HL-60 (cell line): ENCODE results near the gene NFAM1.

ENCODE experiments used
- DNase-seq, 2 experiments: peaks; one replicate each; pipeline ENCODE4 v3.0.0-alpha.2; 2010 to 2020; ENCODE audit warnings: low read depth in 1 of 2, low spot score in 1 of 2
- H3K27ac ChIP-seq: fragments of 250-450 bp; sonication (Bioruptor Pico); replicated peaks from 2 replicates; pipeline ENCODE4 v1.5.1; 2020; ENCODE audit warnings: mild to moderate bottlenecking, moderate library complexity
- H3K27me3 ChIP-seq: fragments of 250-450 bp; sonication (Bioruptor Pico); 2 replicates; pipeline ENCODE4 v1.5.1; 2021; ENCODE audit warnings: mild to moderate bottlenecking, moderate library complexity; ENCODE audit not compliant: insufficient read depth, poor library complexity, severe bottlenecking
- H3K4me3 ChIP-seq: replicated peaks from 2 replicates; pipeline ENCODE4 v1.5.1; 2011; ENCODE audit warnings: mild to moderate bottlenecking, control low read depth, low read length; ENCODE audit not compliant: insufficient read depth
- CTCF ChIP-seq: IDR thresholded peaks from one replicate; pipeline ENCODE4 v1.5.1; 2011; ENCODE audit warnings: low read length, control low read depth, inconsistent platforms; ENCODE audit not compliant: insufficient read depth
- GABPA ChIP-seq: IDR thresholded peaks from 2 replicates; pipeline ENCODE4 v1.6.1; 2012; ENCODE audit warnings: low read depth
- POLR2AphosphoS5 ChIP-seq: IDR thresholded peaks from 2 replicates; pipeline ENCODE4 v1.6.1; 2012; ENCODE audit warnings: low read depth
- REST ChIP-seq: IDR thresholded peaks from 2 replicates; pipeline ENCODE4 v1.6.1; 2012; ENCODE audit warnings: low read depth; ENCODE audit not compliant: insufficient replicate concordance
- SPI1 ChIP-seq: IDR thresholded peaks from 2 replicates; pipeline ENCODE4 v1.6.1; 2012; ENCODE audit warnings: low read depth, mild to moderate bottlenecking, borderline replicate concordance

Gene NFAM1

DNA sequence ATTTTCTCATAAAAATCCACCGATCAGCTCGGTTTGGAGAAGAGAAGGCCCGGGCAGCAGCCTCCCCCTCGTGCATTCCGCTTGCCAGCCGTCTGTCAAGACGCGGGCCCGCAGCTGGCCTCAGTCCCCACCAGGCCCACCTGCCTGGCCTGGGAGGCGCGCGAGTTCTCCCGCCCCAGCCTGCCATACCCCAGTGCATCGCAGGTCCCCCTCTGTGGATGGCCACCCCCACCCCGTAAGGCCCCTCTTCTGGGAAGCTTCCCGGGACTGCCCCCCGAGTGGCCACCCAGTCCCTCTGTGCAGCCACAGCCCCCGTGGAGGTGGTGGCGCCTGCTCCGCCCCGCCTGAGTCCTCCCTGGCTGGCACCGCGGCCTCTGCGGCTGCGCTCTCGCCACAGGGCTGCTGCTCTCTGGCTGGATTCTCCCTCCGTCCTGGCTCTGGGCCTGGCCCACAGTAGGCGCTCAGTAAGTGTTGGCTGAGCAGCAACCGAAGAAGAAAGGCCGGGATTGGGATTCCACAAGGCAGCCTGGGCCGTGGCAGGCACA, 87.8 kb downstream of the NFAM1 start:
- Histone ChIP-seq H3K27me3 (peaks cover 36% of the 10 kb centered on the region), H3K27ac (no peak overlapping the region), H3K4me3 (no peak overlapping the region)
- no peak for DNase-seq
- no peak for TF ChIP-seq GABPA
- TF ChIP-seq CTCF: no peak
- no peak for TF ChIP-seq POLR2AphosphoS5
- TF ChIP-seq SPI1: no peak
- TF ChIP-seq REST: no peak

GRCh38 chr22:42343531-42344081, 88.6 kb downstream of the NFAM1 start:
- Histone ChIP-seq H3K4me3 (no peak overlapping the region), H3K27me3 (peaks cover 36% of the 10 kb centered on the region), H3K27ac (no peak overlapping the region)
- DNase-seq: no peak
- TF ChIP-seq SPI1 (no peak), GABPA (no peak), POLR2AphosphoS5 (no peak), CTCF (no peak), REST (no peak)

DNA sequence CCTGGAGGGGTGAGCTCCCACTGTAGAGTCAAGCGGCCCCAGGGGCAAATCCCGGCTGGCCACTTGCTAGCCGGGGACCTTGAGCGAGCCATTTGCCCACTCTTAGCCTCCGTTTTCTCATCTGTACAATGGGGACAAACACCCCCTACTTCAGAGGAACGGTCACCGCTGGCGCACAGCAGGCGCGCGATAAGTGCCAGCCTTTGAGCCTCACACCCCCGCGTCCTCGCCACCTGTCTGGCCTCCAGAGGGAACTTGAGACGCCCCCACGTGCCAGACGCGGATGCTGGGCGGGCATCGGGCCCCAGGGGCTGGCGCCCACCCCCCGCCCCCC, 89.1 kb downstream of the NFAM1 start:
- H3K27ac ChIP-seq: no peak overlapping the region
- H3K4me3 ChIP-seq: no peak overlapping the region
- no peak for DNase-seq
- TF ChIP-seq POLR2AphosphoS5 (no peak), CTCF (no peak), GABPA (no peak)
- peaks cover 36% of the 10 kb centered on the region for H3K27me3 ChIP-seq
